ENCODE results near the gene RIOK1.

- no peak for TF ChIP-seq CTCF (IDR thresholded peaks at IDR 0.05; ENCODE audit: low read depth, low read length, poor library complexity, severe bottlenecking)
- no peak for TF ChIP-seq EZH2phosphoT487 (IDR thresholded peaks at IDR 0.05; ENCODE audit: borderline replicate concordance, low read length)
Observed at GRCh38 chr6:7378740-7379139, 10.9 kb upstream of the RIOK1 start.

Measured in DOHH2 (cell line).